Body of pancreas (tissue), 4 donors: ENCODE results near the gene CES2.

Source experiments
- CTCF ChIP-seq, 7 experiments: fragments of 450-650 bp in 4 of 7; fragments of 200-600 bp in 3 of 7; sonication (generic) in 3 of 7; IDR thresholded peaks; one replicate each; pipeline ENCODE4 v1.5.1; 2016 to 2019; ENCODE audit warnings: antibody characterized with exemption in 7 of 7
- POLR2A ChIP-seq, 3 donors: fragments of 450-650 bp; IDR thresholded peaks; one replicate each; pipeline ENCODE4 v1.6.1; 2016; ENCODE audit warnings: antibody characterized with exemption in 3 of 3, mild to moderate bottlenecking in 2 of 3

- no peak for TF ChIP-seq CTCF (IDR thresholded peaks at IDR 0.05)
- TF ChIP-seq POLR2A (IDR thresholded peaks at IDR 0.05): no peak
Measured at GRCh38 chr16:66915041-66915440, 20.3 kb upstream of the CES2 start.
